Naive thymus-derived CD4-positive, alpha-beta T cell (primary cell): ENCODE results near the gene KIF26A. TPM values are rescaled to one million over a fixed set of nuclear protein-coding genes. Genes with fewer than 3 reads are reported as not detected.
"Not testable (repeated sequence)": the region's sequence is repeated elsewhere in the genome, so short reads cannot be mapped to it uniquely, and the experiment has no call there.

Experiments used
- ATAC-seq: fragments of 150-1000 bp; cut with Tn5 transposase; 2 replicates; pipeline ENCODE4 v1.10.0; 2021; ENCODE audit warnings: mild to moderate bottlenecking, moderate library complexity
- CTCF ChIA-PET: fragments of 350-600 bp; sonication (Branson Sonifier 250); formaldehyde crosslinking; loops from one replicate; lab custom pipeline; 2021; ENCODE audit warnings: antibody characterized with exemption; lab: Charles Lee
- POLR2A ChIA-PET: fragments of 350-600 bp; sonication (Branson Sonifier 250); formaldehyde crosslinking; loops from one replicate; lab custom pipeline; 2021; ENCODE audit warnings: antibody characterized with exemption, inconsistent platforms; lab: Charles Lee
- DNase-seq, 9 donors: peaks; one replicate each; pipeline versions ENCODE4 v3.0.0 to v3.0.0-alpha.2; 2020 to 2022; ENCODE audit warnings: mixed read lengths in 1 of 9
- H3K27ac ChIP-seq: one replicate; pipeline ENCODE4 v1.7.0; 2013; ENCODE audit warnings: mild to moderate bottlenecking, low read depth, low read length, moderate library complexity
- H3K27me3 ChIP-seq, 2 donors: one replicate each; pipeline ENCODE4 v1.7.0; 2013; ENCODE audit warnings: low read length in 2 of 2, mild to moderate bottlenecking in 2 of 2, moderate library complexity in 2 of 2; ENCODE audit not compliant: control insufficient read depth in 2 of 2, insufficient read depth in 2 of 2
- H3K36me3 ChIP-seq, 3 experiments: 1 replicate in 2 of 3; 2 replicates in 1 of 3; pipeline ENCODE4 v1.7.0; 2013; ENCODE audit warnings: low read length in 3 of 3, mild to moderate bottlenecking in 3 of 3, moderate library complexity in 1 of 3; ENCODE audit not compliant: insufficient read depth in 3 of 3, control insufficient read depth in 2 of 3
- H3K4me1 ChIP-seq, 2 donors: one replicate each; pipeline ENCODE4 v1.7.0; 2013; ENCODE audit warnings: low read length in 2 of 2, mild to moderate bottlenecking in 2 of 2, moderate library complexity in 1 of 2; ENCODE audit not compliant: control insufficient read depth in 2 of 2, insufficient read depth in 2 of 2
- H3K4me3 ChIP-seq: 2 replicates; pipeline ENCODE4 v1.7.0; 2013; ENCODE audit warnings: mild to moderate bottlenecking, low read length
- H3K9me3 ChIP-seq, 3 experiments: 1 replicate in 2 of 3; 2 replicates in 1 of 3; pipeline ENCODE4 v1.7.0; 2013; ENCODE audit warnings: low read length in 3 of 3; ENCODE audit not compliant: control insufficient read depth in 2 of 3
- H3K27ac Mint-ChIP-seq, 9 donors: one replicate each; pipeline ENCODE4 v1.8.0; 2020 to 2022; ENCODE audit warnings: mixed read lengths in 9 of 9, mild to moderate bottlenecking in 8 of 9, moderate library complexity in 5 of 9, inconsistent platforms in 2 of 9
- H3K27me3 Mint-ChIP-seq, 5 donors: one replicate each; pipeline ENCODE4 v1.8.0; 2021 to 2022; ENCODE audit warnings: mixed read lengths in 5 of 5, mild to moderate bottlenecking in 1 of 5
- H3K36me3 Mint-ChIP-seq, 5 donors: one replicate each; pipeline ENCODE4 v1.8.0; 2020 to 2022; ENCODE audit warnings: mixed read lengths in 5 of 5, mild to moderate bottlenecking in 3 of 5, inconsistent platforms in 1 of 5
- H3K4me1 Mint-ChIP-seq, 7 donors: one replicate each; pipeline ENCODE4 v1.8.0; 2020 to 2022; ENCODE audit warnings: mixed read lengths in 7 of 7, mild to moderate bottlenecking in 3 of 7, inconsistent platforms in 1 of 7
- H3K4me3 Mint-ChIP-seq, 10 donors: one replicate each; pipeline ENCODE4 v1.8.0; 2020 to 2022; ENCODE audit warnings: mild to moderate bottlenecking in 10 of 10, mixed read lengths in 10 of 10, moderate library complexity in 6 of 10, inconsistent platforms in 2 of 10
- H3K9me3 Mint-ChIP-seq, 11 donors: one replicate each; pipeline ENCODE4 v1.8.0; 2020 to 2022; ENCODE audit warnings: mixed read lengths in 11 of 11, mild to moderate bottlenecking in 4 of 11, inconsistent platforms in 1 of 11, moderate library complexity in 1 of 11
- intact Hi-C, 2 donors: fragments of 100-400 bp; cut with micrococcal nuclease; formaldehyde crosslinking; loops; one replicate each; pipeline ENCODE4 v1.15.1; 2023
- polyA plus RNA-seq, 2 donors: library from polyadenylated mRNA; unstranded; fragments of 300-500 nt; fragmentation: Illumina TruSeq; gene quantifications; one replicate each; pipeline ENCODE4 v1.2.3, GENCODE V29; 2021
- total RNA-seq, 6 experiments: library from RNA in 5 of 6; stranded (reverse) in 5 of 6; gene quantifications; 1 replicate in 5 of 6; 2 replicates in 1 of 6; pipeline ENCODE4 v1.2.3 and lab custom pipeline; 2021 to 2026

Gene KIF26A
- total and polyA plus RNA-seq, 7 experiments from 2014 or later: 0.13 to 0.53 (median 0.17) TPM; not detected in 4

DNA sequence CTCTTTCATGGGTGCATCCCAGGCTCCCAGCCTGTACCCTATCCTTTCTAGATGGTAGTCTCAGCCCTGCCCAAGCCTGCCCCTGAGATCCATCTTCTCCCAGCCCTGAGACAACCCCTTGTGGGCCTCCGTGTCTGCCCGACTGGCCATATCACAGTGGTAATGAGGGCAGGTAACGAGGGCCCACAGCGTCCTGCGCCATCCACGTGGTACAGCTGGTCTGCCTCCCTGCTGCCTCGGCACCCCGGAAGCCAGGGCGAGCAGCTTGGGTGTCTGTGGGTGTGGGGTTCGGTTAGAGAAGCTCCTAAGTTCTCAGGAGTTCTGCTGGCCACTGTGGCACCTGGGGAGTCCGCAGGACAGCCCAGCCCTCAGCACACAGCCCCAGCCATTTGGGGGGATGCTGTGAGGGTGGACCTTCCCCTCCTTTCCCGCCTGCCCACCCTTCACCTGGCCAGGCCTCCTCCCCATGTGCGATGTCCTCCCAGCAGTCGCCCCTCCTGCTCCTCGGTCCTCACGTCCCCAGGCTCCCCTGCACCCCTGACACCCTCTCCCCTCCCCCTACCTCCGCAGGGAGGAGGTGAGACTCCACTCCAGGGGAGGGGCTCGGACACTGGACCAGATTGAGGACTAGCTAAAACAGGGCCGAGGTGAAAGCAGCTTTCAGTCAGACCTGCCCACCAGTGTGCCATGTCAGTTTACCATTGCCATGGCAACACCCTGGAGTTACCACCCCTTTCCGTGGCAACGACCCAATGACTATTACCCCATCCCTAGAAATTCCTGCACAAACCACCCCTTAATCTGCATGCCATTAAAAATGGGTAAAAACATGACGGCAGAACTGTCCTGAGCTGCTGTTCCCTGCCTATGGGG, 69.0 kb downstream of the KIF26A start:
- H3K27me3 Mint-ChIP-seq: peaks cover 0 to 12% (median 0%) of the 10 kb centered on the region in 5 donors
- H3K27me3 ChIP-seq: no peaks in the 10 kb centered on the region
- intact Hi-C loops: no loop called here
- ATAC-seq (no peak), DNase-seq (no peak)
- H3K4me1 Mint-ChIP-seq: no peaks in the 10 kb centered on the region
- CTCF ChIA-PET: interaction anchor here (0.6 to 0.7 kb wide), 2 partner anchors 142 to 1121 kb away, joined by 3 read pairs; no protein-coding TSS in a partner anchor
- H3K36me3 Mint-ChIP-seq: no peaks in the 10 kb centered on the region
- no peak overlapping the region for H3K27ac Mint-ChIP-seq
- POLR2A ChIA-PET: no interaction called here
- H3K27ac ChIP-seq: no peak overlapping the region
- no peaks in the 10 kb centered on the region for H3K4me1 ChIP-seq
- no peaks in the 10 kb centered on the region for H3K36me3 ChIP-seq
- H3K4me3 ChIP-seq: no peak overlapping the region
- no peaks in the 10 kb centered on the region for H3K9me3 ChIP-seq
- peaks cover 0 to 2% (median 0%) of the 10 kb centered on the region in 11 donors for H3K9me3 Mint-ChIP-seq
- no peak overlapping the region for H3K4me3 Mint-ChIP-seq

DNA sequence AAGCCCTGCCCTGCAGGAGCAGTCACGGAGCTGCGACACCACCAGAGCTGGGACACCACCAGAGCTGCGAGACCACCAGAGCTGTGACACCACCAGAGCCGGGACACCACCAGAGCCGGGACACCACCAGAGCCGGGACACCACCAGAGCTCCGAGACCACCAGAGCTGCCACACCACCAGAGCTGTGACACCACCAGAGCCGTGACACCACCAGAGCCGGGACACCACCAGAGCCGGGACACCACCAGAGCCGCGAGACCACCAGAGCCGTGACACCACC, 69.6 kb downstream of the KIF26A start:
- H3K4me1 Mint-ChIP-seq, H3K27me3 ChIP-seq, H3K27ac ChIP-seq, H3K4me3 Mint-ChIP-seq, H3K27ac Mint-ChIP-seq, H3K4me3 ChIP-seq, intact Hi-C loops, H3K9me3 Mint-ChIP-seq, POLR2A ChIA-PET, H3K4me1 ChIP-seq, H3K9me3 ChIP-seq, H3K36me3 Mint-ChIP-seq, H3K36me3 ChIP-seq, DNase-seq, ATAC-seq, H3K27me3 Mint-ChIP-seq: not testable (repeated sequence)
- CTCF ChIA-PET: interaction anchor here (0.6 to 0.7 kb wide), 2 partner anchors 142 to 1121 kb away, joined by 3 read pairs; no protein-coding TSS in a partner anchor

DNA sequence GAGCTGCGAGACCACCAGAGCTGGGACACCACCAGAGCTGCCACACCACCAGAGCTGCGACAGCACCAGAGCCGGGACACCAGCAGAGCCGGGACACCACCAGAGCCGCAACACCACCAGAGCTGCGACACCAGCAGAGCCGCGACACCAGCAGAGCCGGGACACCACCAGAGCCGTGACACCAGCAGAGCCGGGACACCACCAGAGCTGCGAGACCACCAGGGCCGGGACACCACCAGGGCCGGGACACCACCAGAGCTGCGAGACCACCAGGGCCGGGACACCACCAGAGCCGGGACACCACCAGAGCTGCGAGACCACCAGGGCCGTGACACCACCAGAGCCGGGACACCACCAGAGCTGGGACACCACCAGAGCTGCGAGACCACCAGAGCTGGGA, 69.9 kb downstream of the KIF26A start:
- CTCF ChIA-PET: interaction anchor here (0.6 kb wide), 1 partner anchor 1122 kb away, joined by 3 read pairs; no protein-coding TSS in a partner anchor
- POLR2A ChIA-PET: not testable (repeated sequence)

GRCh38 chr14:104209071-104209470, 70.7 kb downstream of the KIF26A start:
- H3K27ac Mint-ChIP-seq, H3K9me3 Mint-ChIP-seq, ATAC-seq, H3K36me3 Mint-ChIP-seq, H3K36me3 ChIP-seq, H3K4me1 ChIP-seq, intact Hi-C loops, H3K4me3 ChIP-seq, H3K4me3 Mint-ChIP-seq, H3K27ac ChIP-seq, H3K4me1 Mint-ChIP-seq, H3K27me3 ChIP-seq, H3K9me3 ChIP-seq, DNase-seq: not testable (repeated sequence)
- ChIA-PET POLR2A (interaction anchor here (0.6 kb wide), 1 partner anchor 10 kb away, joined by 5 read pairs; no protein-coding TSS in a partner anchor), CTCF (interaction anchor here (0.6 kb wide), 1 partner anchor 40 kb away, joined by 3 read pairs; no protein-coding TSS in a partner anchor)
- H3K27me3 Mint-ChIP-seq: peaks cover 0 to 13% (median 0%) of the 10 kb centered on the region in 5 donors

More for the DNA sequence above, 69.9 kb downstream of the KIF26A start:
- H3K9me3 ChIP-seq, H3K4me1 Mint-ChIP-seq, H3K4me3 Mint-ChIP-seq, intact Hi-C loops, H3K36me3 ChIP-seq, H3K9me3 Mint-ChIP-seq, H3K27me3 ChIP-seq, DNase-seq, H3K27ac ChIP-seq, H3K4me3 ChIP-seq, ATAC-seq, H3K36me3 Mint-ChIP-seq, H3K27me3 Mint-ChIP-seq, H3K4me1 ChIP-seq, H3K27ac Mint-ChIP-seq: not testable (repeated sequence)

DNA sequence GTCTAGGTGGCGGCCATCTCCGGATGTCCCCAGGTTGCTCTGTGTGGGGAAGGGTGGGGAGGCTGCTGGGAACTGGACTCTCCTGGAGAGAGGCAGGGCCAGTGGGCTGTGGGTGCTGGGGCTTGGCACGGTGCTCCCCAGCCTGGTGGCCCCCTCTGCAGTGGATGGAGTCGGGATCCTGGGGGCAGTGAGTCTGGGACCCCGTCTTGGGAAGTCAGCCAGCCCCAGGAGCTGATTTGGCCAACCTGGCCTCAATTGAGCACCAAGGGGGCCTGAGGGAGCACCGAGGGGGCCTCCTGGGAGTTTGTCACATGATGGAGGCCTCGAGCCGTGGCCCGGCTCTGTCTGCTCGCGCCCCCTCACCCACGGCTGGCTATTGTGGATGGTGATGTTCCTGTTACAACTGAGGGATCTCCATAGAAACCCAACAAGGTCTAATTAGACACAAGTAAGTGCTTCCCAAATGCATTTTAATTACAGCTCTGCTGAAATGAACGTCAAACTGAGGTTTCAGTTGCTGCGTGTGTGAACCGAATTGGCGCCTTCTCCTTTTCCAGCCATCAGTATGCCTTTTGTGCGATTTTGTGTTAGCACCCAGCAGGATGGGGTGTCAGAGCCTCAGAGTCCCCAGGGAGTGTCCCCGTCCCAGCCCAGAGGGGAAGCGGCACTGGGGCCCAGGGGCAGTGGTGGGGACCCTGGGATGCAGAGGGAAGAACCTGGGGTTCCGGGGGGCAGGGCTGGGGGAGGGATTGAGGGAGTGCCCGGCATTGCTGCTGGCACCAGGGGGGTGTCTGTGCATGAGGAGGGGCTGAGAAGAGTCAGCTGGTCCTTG, 71.8 kb downstream of the KIF26A start:
- Histone ChIP-seq H3K4me1 (no peaks in the 10 kb centered on the region), H3K27me3 (no peaks in the 10 kb centered on the region), H3K4me3 (no peak overlapping the region), H3K27ac (no peak overlapping the region), H3K36me3 (no peaks in the 10 kb centered on the region), H3K9me3 (no peaks in the 10 kb centered on the region)
- Mint-ChIP-seq H3K4me3 (no peak overlapping the region), H3K4me1 (peaks cover 0 to 2% (median 0%) of the 10 kb centered on the region in 7 donors), H3K27ac (no peak overlapping the region), H3K36me3 (no peaks in the 10 kb centered on the region), H3K9me3 (no peaks in the 10 kb centered on the region), H3K27me3 (peaks cover 0 to 13% (median 0%) of the 10 kb centered on the region in 5 donors)
- POLR2A ChIA-PET: no interaction called here
- no peak for DNase-seq
- CTCF ChIA-PET: no interaction called here
- intact Hi-C loops: no loop called here
- ATAC-seq: no peak

DNA sequence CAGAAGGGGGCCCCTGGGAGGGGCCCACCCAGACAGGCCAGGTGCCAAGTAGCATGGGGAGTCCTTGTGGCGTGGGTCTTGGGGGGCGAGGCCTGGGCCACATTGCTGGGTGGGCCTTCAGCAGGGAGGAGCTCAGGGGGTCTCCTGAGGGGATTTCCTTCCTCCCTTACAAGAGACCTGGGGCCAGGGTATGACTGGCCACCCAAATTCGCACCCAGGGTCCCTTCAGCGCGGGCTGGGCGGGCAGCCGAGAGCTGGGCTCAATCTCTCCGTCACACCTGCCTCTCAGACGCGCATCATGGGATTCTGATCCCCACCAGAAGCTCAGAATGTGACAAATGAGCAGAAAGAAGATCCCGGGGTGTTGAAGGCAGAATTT, 72.4 kb downstream of the KIF26A start:
- CTCF ChIA-PET: no interaction called here
- Mint-ChIP-seq H3K4me1 (peaks cover 0 to 2% (median 0%) of the 10 kb centered on the region in 7 donors), H3K27me3 (peaks cover 0 to 13% (median 0%) of the 10 kb centered on the region in 5 donors), H3K9me3 (no peaks in the 10 kb centered on the region), H3K36me3 (no peaks in the 10 kb centered on the region), H3K27ac (no peak overlapping the region), H3K4me3 (no peak overlapping the region)
- H3K4me3 ChIP-seq: no peak overlapping the region
- DNase-seq (no peak), ATAC-seq (no peak)
- no peaks in the 10 kb centered on the region for H3K9me3 ChIP-seq
- H3K4me1 ChIP-seq: no peaks in the 10 kb centered on the region
- no peak overlapping the region for H3K27ac ChIP-seq
- H3K27me3 ChIP-seq: no peaks in the 10 kb centered on the region
- H3K36me3 ChIP-seq: no peaks in the 10 kb centered on the region
- POLR2A ChIA-PET: no interaction called here
- intact Hi-C loops: no loop called here
